ENCODE results near the gene NAV2. TPM values are rescaled to one million over a fixed set of nuclear protein-coding genes. Genes with fewer than 3 reads are reported as not detected.

The NAV2 gene
- total and polyA plus RNA-seq, 3 donors from 2014 or later: 3.4 to 6.0 (median 3.9) TPM

DNA sequence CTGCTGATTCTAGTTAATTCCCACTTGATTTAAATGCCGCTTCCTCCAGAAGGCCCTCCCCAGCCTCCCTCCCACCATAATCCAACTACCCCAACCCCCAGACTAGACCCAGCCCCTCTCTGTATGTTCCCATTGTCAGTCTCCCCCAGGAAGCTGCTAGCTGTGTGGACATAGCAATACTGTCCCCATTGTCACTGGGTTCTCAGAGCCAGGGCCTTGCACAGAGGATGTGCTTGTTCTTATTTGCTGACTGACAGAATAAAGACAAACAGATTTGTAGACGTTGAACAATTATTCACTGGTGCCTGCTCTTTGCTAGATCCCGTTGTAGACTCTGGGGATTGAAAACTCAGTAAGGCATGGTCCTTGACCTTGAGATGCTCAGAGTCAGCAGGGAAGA, 45.7 kb upstream of the NAV2 start:
- TF ChIP-seq, protein P1, sequence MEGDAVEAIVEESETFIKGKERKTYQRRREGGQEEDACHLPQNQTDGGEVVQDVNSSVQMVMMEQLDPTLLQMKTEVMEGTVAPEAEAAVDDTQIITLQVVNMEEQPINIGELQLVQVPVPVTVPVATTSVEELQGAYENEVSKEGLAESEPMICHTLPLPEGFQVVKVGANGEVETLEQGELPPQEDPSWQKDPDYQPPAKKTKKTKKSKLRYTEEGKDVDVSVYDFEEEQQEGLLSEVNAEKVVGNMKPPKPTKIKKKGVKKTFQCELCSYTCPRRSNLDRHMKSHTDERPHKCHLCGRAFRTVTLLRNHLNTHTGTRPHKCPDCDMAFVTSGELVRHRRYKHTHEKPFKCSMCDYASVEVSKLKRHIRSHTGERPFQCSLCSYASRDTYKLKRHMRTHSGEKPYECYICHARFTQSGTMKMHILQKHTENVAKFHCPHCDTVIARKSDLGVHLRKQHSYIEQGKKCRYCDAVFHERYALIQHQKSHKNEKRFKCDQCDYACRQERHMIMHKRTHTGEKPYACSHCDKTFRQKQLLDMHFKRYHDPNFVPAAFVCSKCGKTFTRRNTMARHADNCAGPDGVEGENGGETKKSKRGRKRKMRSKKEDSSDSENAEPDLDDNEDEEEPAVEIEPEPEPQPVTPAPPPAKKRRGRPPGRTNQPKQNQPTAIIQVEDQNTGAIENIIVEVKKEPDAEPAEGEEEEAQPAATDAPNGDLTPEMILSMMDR (IDR thresholded peaks at IDR 0.05): no peak
- no peak for TF ChIP-seq POLR2A (IDR thresholded peaks at IDR 0.05)
- 64 to 72% methylated on average over 3 of the region's 3 CpGs for WGBS, 2 donors
- no peak for DNase-seq
- no peak overlapping the region for H3K4me3 ChIP-seq
- no peaks in the 10 kb centered on the region for H3K27me3 ChIP-seq
- intact Hi-C loops (cut with DNase I; ENCODE audit: low total_unique reads): no loop called here
- H3K4me1 ChIP-seq: no peaks in the 10 kb centered on the region
- no peaks in the 10 kb centered on the region for H3K9me3 ChIP-seq
- H3K27ac ChIP-seq: no peak overlapping the region
- H3K36me3 ChIP-seq (ENCODE audit: low read depth, missing control alignments): no peaks in the 10 kb centered on the region

DNA sequence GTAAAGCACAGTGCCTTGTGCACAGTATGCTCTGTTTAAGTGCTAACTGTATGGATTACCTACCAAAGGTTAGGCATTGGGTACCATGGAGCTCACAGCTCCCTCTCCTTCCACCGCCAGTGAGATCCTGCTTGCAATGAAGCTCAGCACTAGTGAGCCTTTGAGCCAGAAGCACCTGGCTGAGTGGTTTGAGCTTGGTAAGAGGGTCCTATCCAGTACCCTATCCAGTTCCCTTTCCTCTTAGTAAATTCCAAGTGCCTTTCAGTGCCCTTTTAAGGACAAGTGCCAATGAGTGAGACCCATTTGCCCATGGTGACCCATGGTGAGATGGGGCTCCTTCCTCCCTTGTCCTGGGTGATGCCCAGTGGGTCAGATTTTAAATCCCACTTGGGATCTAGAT, 43.1 kb upstream of the NAV2 start:
- no peak overlapping the region for H3K4me3 ChIP-seq
- intact Hi-C loops (cut with DNase I; ENCODE audit: low total_unique reads): no loop called here
- no peaks in the 10 kb centered on the region for H3K27me3 ChIP-seq
- TF ChIP-seq, protein P1 (IDR thresholded peaks at IDR 0.05): no peak
- no peak for TF ChIP-seq POLR2A (IDR thresholded peaks at IDR 0.05)
- peaks cover 8% of the 10 kb centered on the region for H3K4me1 ChIP-seq
- no peak overlapping the region for H3K27ac ChIP-seq
- DNase-seq: no peak
- 100% methylated on average over 1 of the region's 1 CpG; no CpG with 5 or more reads in 1 of the 2 donors for WGBS, 2 donors
- H3K9me3 ChIP-seq: no peaks in the 10 kb centered on the region
- H3K36me3 ChIP-seq (ENCODE audit: low read depth, missing control alignments): no peaks in the 10 kb centered on the region

GRCh38 chr11:19670030-19670791, 42.4 kb upstream of the NAV2 start:
- peaks cover 8% of the 10 kb centered on the region for H3K4me1 ChIP-seq
- intact Hi-C loops (cut with DNase I; ENCODE audit: low total_unique reads): no loop called here
- H3K36me3 ChIP-seq (ENCODE audit: low read depth, missing control alignments): no peaks in the 10 kb centered on the region
- H3K27ac ChIP-seq: no peak overlapping the region
- H3K9me3 ChIP-seq: no peaks in the 10 kb centered on the region
- no peak for TF ChIP-seq POLR2A (IDR thresholded peaks at IDR 0.05)
- TF ChIP-seq, protein P1 (IDR thresholded peaks at IDR 0.05): no peak
- DNase-seq: no peak
- no peak overlapping the region for H3K4me3 ChIP-seq
- no peaks in the 10 kb centered on the region for H3K27me3 ChIP-seq
- 77 to 84% methylated on average over 11 to 13 of the region's 13 CpGs for WGBS, 2 donors

- TF ChIP-seq POLR2A (IDR thresholded peaks at IDR 0.05): no peak
- TF ChIP-seq, protein P1 (IDR thresholded peaks at IDR 0.05): no peak
- Histone ChIP-seq H3K4me1 (peaks cover 8% of the 10 kb centered on the region), H3K9me3 (no peaks in the 10 kb centered on the region), H3K4me3 (no peak overlapping the region), H3K27ac (no peak overlapping the region), H3K36me3 (ENCODE audit: low read depth, missing control alignments) (no peaks in the 10 kb centered on the region), H3K27me3 (no peaks in the 10 kb centered on the region)
- intact Hi-C loops (cut with DNase I; ENCODE audit: low total_unique reads): no loop called here
- 93 to 97% methylated on average over 2 of the region's 2 CpGs for WGBS, 2 donors
- no peak for DNase-seq
Measured at GRCh38 chr11:19672586-19673206, 39.9 kb upstream of the NAV2 start.

All from testis (tissue), 3 donors.